Measurements from ENCODE around the gene TUNAR. TPM values are rescaled to one million over a fixed set of nuclear protein-coding genes. Genes with fewer than 3 reads are reported as not detected.

Gene TUNAR
- total RNA-seq, 1 experiment from 2014 or later: 0.10 TPM

GRCh38 chr14:95884377-95884776, 7.7 kb downstream of the TUNAR start:
- ATAC-seq: no peak
- H3K27ac ChIP-seq (ENCODE audit: low read length): no peak overlapping the region
- H3K36me3 ChIP-seq (ENCODE audit: control insufficient read depth, insufficient read depth, low read length): no peaks in the 10 kb centered on the region
- H3K9me3 ChIP-seq (ENCODE audit: control insufficient read depth, insufficient read depth, low read depth, low read length): no peaks in the 10 kb centered on the region
- ChIA-PET POLR2A (no interaction called here), CTCF (no interaction called here)
- BruUV-seq (replicated peaks): no TSS peak
- intact Hi-C loops (cut with micrococcal nuclease; ENCODE audit: unreplicated experiment) (no loop called here), in situ Hi-C loops (cut with HindIII; ENCODE audit: low pct_unique_long_range_greater_than_20kb, low sequenced_read_pairs) (no loop called here)
- H3K27me3 ChIP-seq (ENCODE audit: control insufficient read depth, insufficient read depth, low read length): peaks cover 2% of the 10 kb centered on the region
- no peak overlapping the region for H3K4me3 ChIP-seq (ENCODE audit: low read depth in 2 of 2, low read length in 2 of 2)
- H3K4me1 ChIP-seq (ENCODE audit: control insufficient read depth, insufficient read depth, low read length): no peaks in the 10 kb centered on the region
- no peak for DNase-seq (ENCODE audit: low read depth, low spot score)
- TF ChIP-seq CTCF (IDR thresholded peaks at IDR 0.05): no peak
- TF ChIP-seq REST (IDR thresholded peaks at IDR 0.05; ENCODE audit: insufficient read depth in 1 of 2, low read depth in 2 of 2, low read length in 1 of 2): no peak
- no peak for TF ChIP-seq POLR2AphosphoS5 (IDR thresholded peaks at IDR 0.05; ENCODE audit: low read depth, low read length)

GRCh38 chr14:95885278-95885677, 8.6 kb downstream of the TUNAR start:
- DNase-seq (ENCODE audit: low read depth, low spot score): no peak
- BruUV-seq (replicated peaks): no TSS peak
- POLR2A ChIA-PET: no interaction called here
- no peak overlapping the region for H3K4me3 ChIP-seq (ENCODE audit: low read depth in 2 of 2, low read length in 2 of 2)
- H3K4me1 ChIP-seq (ENCODE audit: control insufficient read depth, insufficient read depth, low read length): no peaks in the 10 kb centered on the region
- CTCF ChIA-PET: no interaction called here
- H3K9me3 ChIP-seq (ENCODE audit: control insufficient read depth, insufficient read depth, low read depth, low read length): no peaks in the 10 kb centered on the region
- in situ Hi-C loops (cut with HindIII; ENCODE audit: low pct_unique_long_range_greater_than_20kb, low sequenced_read_pairs): no loop called here
- intact Hi-C loops (cut with micrococcal nuclease; ENCODE audit: unreplicated experiment): no loop called here
- no peak overlapping the region for H3K27ac ChIP-seq (ENCODE audit: low read length)
- H3K27me3 ChIP-seq (ENCODE audit: control insufficient read depth, insufficient read depth, low read length): no peaks in the 10 kb centered on the region; the same call in 1 of the 2 replicates
- no peaks in the 10 kb centered on the region for H3K36me3 ChIP-seq (ENCODE audit: control insufficient read depth, insufficient read depth, low read length)
- TF ChIP-seq CTCF (IDR thresholded peaks at IDR 0.05) (no peak), POLR2AphosphoS5 (IDR thresholded peaks at IDR 0.05; ENCODE audit: low read depth, low read length) (no peak), REST (IDR thresholded peaks at IDR 0.05; ENCODE audit: insufficient read depth in 1 of 2, low read depth in 2 of 2, low read length in 1 of 2) (no peak), TCF7L2 (IDR thresholded peaks at IDR 0.05; ENCODE audit: low read depth, low read length) (no peak), SIN3A (IDR thresholded peaks at IDR 0.05; ENCODE audit: borderline replicate concordance, insufficient read depth, low read depth, low read length) (no peak)
- no peak for ATAC-seq
